ENCODE results near the gene CHIC2. TPM values are rescaled to one million over a fixed set of nuclear protein-coding genes. Genes with fewer than 3 reads are reported as not detected.

Gene CHIC2
- polyA plus RNA-seq, 1 donor (not counting 4 experiments of a cell fraction or from before 2014, with no cell fraction given) = 21.9 TPM

DNA sequence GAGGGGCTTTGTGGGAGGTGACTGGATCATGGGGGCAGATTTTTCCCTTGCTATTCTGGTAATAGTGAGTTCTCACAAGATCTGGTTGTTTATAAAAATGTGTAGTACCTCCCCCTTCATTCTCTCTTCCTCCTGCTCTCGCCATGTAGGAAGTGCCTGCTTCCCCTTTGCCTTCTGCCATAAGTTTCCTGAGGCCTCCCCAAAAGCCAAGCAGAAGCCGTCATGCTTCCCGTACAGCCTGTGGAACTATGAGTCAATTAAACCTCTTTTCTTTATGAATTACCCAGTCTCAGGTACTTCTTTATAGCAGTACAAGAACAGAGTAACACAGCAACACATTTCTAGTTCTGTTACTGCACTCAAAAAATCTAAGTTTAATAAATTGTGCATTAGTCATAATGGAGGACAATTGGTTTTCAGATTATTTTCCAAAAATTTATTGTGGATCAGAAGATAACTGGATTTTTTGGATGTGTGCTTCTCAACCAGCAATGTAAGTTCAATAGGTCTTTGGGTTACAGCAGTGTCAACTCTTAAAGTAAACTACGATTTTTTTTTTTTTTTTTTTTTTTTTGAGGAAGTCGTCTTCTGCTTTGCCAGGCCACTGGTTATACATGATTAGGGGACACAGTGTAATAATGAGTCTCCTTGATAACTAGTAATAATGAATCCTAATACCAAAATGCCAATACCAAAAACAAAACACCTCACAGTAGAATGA, 69.9 kb downstream of the CHIC2 start:
- H3K4me2 ChIP-seq (ENCODE audit: control insufficient read depth, extremely low read depth, insufficient read depth, low read depth, low read length) = no peak overlapping the region
- no peak overlapping the region for H3K9ac ChIP-seq (ENCODE audit: control insufficient read depth, extremely low read depth, insufficient read depth, low read length)
- no peaks in the 10 kb centered on the region for H3K9me3 ChIP-seq (ENCODE audit: control insufficient read depth, low read depth, low read length)
- DNase-seq (ENCODE audit: low read depth, low spot score) (no peak), FAIRE-seq (no peak)
- H2AFZ ChIP-seq (ENCODE audit: control insufficient read depth, low read length) = no peak overlapping the region
- peaks cover 19% of the 10 kb centered on the region for H3K4me1 ChIP-seq (ENCODE audit: control insufficient read depth, extremely low read depth, insufficient read depth, low read length)
- TF ChIP-seq CTCF (optimal IDR thresholded peaks at IDR 0.05 in 1 of 3, IDR thresholded peaks at IDR 0.05 in 1 of 3, conservative IDR thresholded peaks at IDR 0.05 in 1 of 3; ENCODE audit: extremely low read depth in 1 of 3, insufficient read depth in 2 of 3, low read length in 3 of 3) (no peak), EZH2 (IDR thresholded peaks at IDR 0.05; ENCODE audit: low read length) (no peak)
- H3K4me3 ChIP-seq (ENCODE audit: control insufficient read depth in 2 of 3, extremely low read depth in 1 of 3, insufficient read depth in 2 of 3, low read depth in 1 of 3, low read length in 3 of 3) = no peak overlapping the region
- H3K27ac ChIP-seq (ENCODE audit: control insufficient read depth, insufficient read depth, low read length) = no peak overlapping the region
- dilution Hi-C loops (cut with MboI; ENCODE audit: extremely low pct_ligation_motif_present, low sequenced_read_pairs) = no loop called here
- peaks cover 0 to 3% of the 10 kb centered on the region in 2 experiments for H3K36me3 ChIP-seq (ENCODE audit: control insufficient read depth in 2 of 2, extremely low read depth in 1 of 2, insufficient read depth in 2 of 2, low read length in 2 of 2)
- no peaks in the 10 kb centered on the region for H3K27me3 ChIP-seq (ENCODE audit: control insufficient read depth, extremely low read depth, insufficient read depth, low read length)
- no peaks in the 10 kb centered on the region for H3K79me2 ChIP-seq (ENCODE audit: control insufficient read depth, insufficient read depth, low read length)
- no peaks in the 10 kb centered on the region for H4K20me1 ChIP-seq (ENCODE audit: control insufficient read depth, extremely low read depth, insufficient read depth, low read length)
- H3K9me1 ChIP-seq (ENCODE audit: control insufficient read depth, extremely low read depth, insufficient read depth, low read length) = no peaks in the 10 kb centered on the region

- Histone ChIP-seq H2AFZ (ENCODE audit: control insufficient read depth, low read length) (no peak overlapping the region), H3K4me3 (ENCODE audit: control insufficient read depth in 2 of 3, extremely low read depth in 1 of 3, insufficient read depth in 2 of 3, low read depth in 1 of 3, low read length in 3 of 3) (no peak overlapping the region), H4K20me1 (ENCODE audit: control insufficient read depth, extremely low read depth, insufficient read depth, low read length) (no peaks in the 10 kb centered on the region), H3K4me2 (ENCODE audit: control insufficient read depth, extremely low read depth, insufficient read depth, low read depth, low read length) (no peak overlapping the region), H3K27me3 (ENCODE audit: control insufficient read depth, extremely low read depth, insufficient read depth, low read length) (no peaks in the 10 kb centered on the region), H3K9ac (ENCODE audit: control insufficient read depth, extremely low read depth, insufficient read depth, low read length) (no peak overlapping the region), H3K36me3 (ENCODE audit: control insufficient read depth in 2 of 2, extremely low read depth in 1 of 2, insufficient read depth in 2 of 2, low read length in 2 of 2) (peaks cover 0 to under 1% of the 10 kb centered on the region in 2 experiments), H3K9me3 (ENCODE audit: control insufficient read depth, low read depth, low read length) (no peaks in the 10 kb centered on the region), H3K27ac (ENCODE audit: control insufficient read depth, insufficient read depth, low read length) (peak overlapping the region; percentile 66), H3K4me1 (ENCODE audit: control insufficient read depth, extremely low read depth, insufficient read depth, low read length) (peaks cover 25% of the 10 kb centered on the region), H3K79me2 (ENCODE audit: control insufficient read depth, insufficient read depth, low read length) (no peaks in the 10 kb centered on the region), H3K9me1 (ENCODE audit: control insufficient read depth, extremely low read depth, insufficient read depth, low read length) (no peaks in the 10 kb centered on the region)
- dilution Hi-C loops (cut with MboI; ENCODE audit: extremely low pct_ligation_motif_present, low sequenced_read_pairs) = no loop called here
- TF ChIP-seq CTCF (optimal IDR thresholded peaks at IDR 0.05 in 1 of 3, IDR thresholded peaks at IDR 0.05 in 1 of 3, conservative IDR thresholded peaks at IDR 0.05 in 1 of 3; ENCODE audit: extremely low read depth in 1 of 3, insufficient read depth in 2 of 3, low read length in 3 of 3) (no peak), EZH2 (IDR thresholded peaks at IDR 0.05; ENCODE audit: low read length) (no peak)
- FAIRE-seq (peak; percentile 81), DNase-seq (ENCODE audit: low read depth, low spot score) (no peak)
Measured at GRCh38 chr4:53992785-53993184, 71.6 kb downstream of the CHIC2 start.
